Sciatic nerve (tissue), 2 donors: ENCODE data around the gene TGFBR3. TPM values are rescaled to one million over a fixed set of nuclear protein-coding genes. Genes with fewer than 3 reads are reported as not detected.

Source experiments
- ATAC-seq: fragments of 200-7000 bp; cut with Tn5 transposase; one replicate; pipeline ENCODE4 v1.9.1; 2020; ENCODE audit warnings: mild to moderate bottlenecking, moderate library complexity
- DNase-seq: peaks from one replicate; pipeline ENCODE4 v3.0.0-alpha.2; 2020; ENCODE audit warnings: low spot score
- intact Hi-C: fragments of 100-400 bp; cut with DNase I; formaldehyde crosslinking; loops from one replicate; pipeline ENCODE4 v1.14.2; 2022
- total RNA-seq: library from RNA; stranded (reverse); fragmentation: NEBNext Ultra II Directional; extraction: Animal tissue kit (Norgen Biotek cat#: 25700); gene quantifications from one replicate; pipeline ENCODE4 v1.2.1, GENCODE V29; 2021
- donor health status: DM: no; HTN: no; CAD: no.
- donor health status: DM: no; HTN: no; CAD: no.

The TGFBR3 gene
- total RNA-seq, 1 donor from 2014 or later, result 109 TPM

- DNase-seq (no peak), ATAC-seq (no peak)
- intact Hi-C loops, result no loop called here
Measured at GRCh38 chr1:91735266-91735845, 150.6 kb downstream of the TGFBR3 start.

GRCh38 chr1:91734761-91735160, 151.2 kb downstream of the TGFBR3 start:
- DNase-seq (no peak), ATAC-seq (no peak)
- intact Hi-C loops, result no loop called here

- DNase-seq (no peak), ATAC-seq (no peak)
- intact Hi-C loops, result no loop called here
Measured at GRCh38 chr1:91733108-91733710, 152.7 kb downstream of the TGFBR3 start.

GRCh38 chr1:91732291-91733107, 153.5 kb downstream of the TGFBR3 start:
- intact Hi-C loops, result no loop called here
- DNase-seq (no peak), ATAC-seq (peak; percentile 61)

- ATAC-seq, result no peak
- no peak for DNase-seq
- intact Hi-C loops, result no loop called here
Measured at GRCh38 chr1:91731815-91732214, 154.1 kb downstream of the TGFBR3 start.

GRCh38 chr1:91730801-91731732, 154.9 kb downstream of the TGFBR3 start:
- intact Hi-C loops, result no loop called here
- ATAC-seq (peak; percentile 45), DNase-seq (peak; percentile 65)

- intact Hi-C loops, result no loop called here
- no peak for ATAC-seq
- no peak for DNase-seq
Measured at GRCh38 chr1:91729621-91730358, 156.2 kb downstream of the TGFBR3 start.

GRCh38 chr1:91727763-91728162, 158.2 kb downstream of the TGFBR3 start:
- intact Hi-C loops, result no loop called here
- ATAC-seq, result no peak
- DNase-seq, result no peak

- DNase-seq (no peak), ATAC-seq (peak; percentile 95)
- intact Hi-C loops, result no loop called here
Measured at GRCh38 chr1:91725989-91726721, 159.8 kb downstream of the TGFBR3 start.

- DNase-seq (no peak), ATAC-seq (no peak)
- intact Hi-C loops, result no loop called here
Measured at GRCh38 chr1:91725618-91725988, 160.3 kb downstream of the TGFBR3 start.

GRCh38 chr1:91724644-91725043, 161.3 kb downstream of the TGFBR3 start:
- ATAC-seq (no peak), DNase-seq (no peak)
- intact Hi-C loops, result no loop called here

GRCh38 chr1:91724231-91724630, 161.7 kb downstream of the TGFBR3 start:
- ATAC-seq, result no peak
- intact Hi-C loops, result no loop called here
- no peak for DNase-seq

GRCh38 chr1:91720044-91720443, 165.9 kb downstream of the TGFBR3 start:
- ATAC-seq, result no peak
- DNase-seq, result no peak
- intact Hi-C loops, result no loop called here

- ATAC-seq (no peak), DNase-seq (no peak)
- intact Hi-C loops, result no loop called here
Measured at GRCh38 chr1:91718877-91719276, 167.1 kb downstream of the TGFBR3 start.

- no peak for ATAC-seq
- intact Hi-C loops, result no loop called here
- DNase-seq, result no peak
Measured at GRCh38 chr1:91718368-91718767, 167.6 kb downstream of the TGFBR3 start.

GRCh38 chr1:91717839-91718238, 168.1 kb downstream of the TGFBR3 start:
- no peak for DNase-seq
- ATAC-seq, result no peak
- intact Hi-C loops, result no loop called here

- ATAC-seq (no peak), DNase-seq (no peak)
- intact Hi-C loops, result no loop called here
Measured at GRCh38 chr1:91716339-91716738, 169.6 kb downstream of the TGFBR3 start.

- intact Hi-C loops, result no loop called here
- no peak for DNase-seq
- no peak for ATAC-seq
Measured at GRCh38 chr1:91715416-91716000, 170.4 kb downstream of the TGFBR3 start.
